Bone marrow (tissue), 2 donors: ENCODE measurements around the gene OR10H1.
"Not testable (repeated sequence)": the region's sequence is repeated elsewhere in the genome, so short reads cannot be mapped to it uniquely, and the experiment has no call there.

Source experiments
- DNase-seq, 2 donors: peaks; one replicate each; lab custom pipeline; 2025; lab: John Stamatoyannopoulos, UW

The OR10H1 gene

GRCh38 chr19:15774159-15774558, 41.3 kb downstream of the OR10H1 start:
- not testable (repeated sequence) for DNase-seq

DNA sequence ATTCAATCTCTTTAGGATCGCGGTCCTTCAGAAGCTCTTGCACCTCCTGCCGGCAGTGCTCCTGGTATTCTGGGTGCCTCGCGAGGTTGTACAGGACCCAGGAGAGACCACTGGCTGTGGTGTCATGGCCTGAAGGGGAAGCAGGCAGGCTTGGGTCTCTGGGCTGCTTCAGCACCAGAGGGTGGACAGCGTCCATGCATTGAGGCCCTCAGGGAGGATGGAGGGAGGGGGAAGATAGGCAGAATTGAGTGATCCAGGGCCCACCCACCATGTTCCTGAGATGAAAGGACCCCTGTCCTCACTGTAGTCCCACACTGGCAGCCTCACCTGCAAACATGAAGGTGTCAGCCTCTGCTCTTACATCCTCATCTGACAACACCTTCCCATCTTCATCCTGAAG, 45.9 kb downstream of the OR10H1 start:
- no peak for DNase-seq

- no peak for DNase-seq
Observed at GRCh38 chr19:15759962-15760565, 55.4 kb downstream of the OR10H1 start.

DNA sequence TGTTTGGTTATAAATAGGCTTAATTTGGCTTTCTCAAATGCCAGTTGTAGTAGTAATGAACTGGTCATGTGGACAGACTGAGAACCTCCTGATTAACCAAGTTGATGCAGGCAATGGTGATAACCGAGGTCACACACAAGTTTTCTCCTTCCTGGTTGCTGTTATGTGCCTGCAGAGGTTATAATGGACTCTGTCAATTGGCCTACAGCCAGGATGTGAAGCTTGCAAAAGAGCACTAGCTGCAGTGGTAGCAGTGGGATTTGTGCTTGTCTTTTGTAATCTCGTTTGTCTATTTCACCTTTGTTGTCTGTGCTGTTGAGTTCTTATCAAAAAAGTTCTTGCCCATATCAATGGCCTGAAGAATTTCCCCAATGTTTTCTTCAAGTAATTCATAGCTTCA, 57.1 kb downstream of the OR10H1 start:
- DNase-seq, result no peak
